B cell (primary cell): Measurements from ENCODE around the gene ATAD3B. TPM values are rescaled to one million over a fixed set of nuclear protein-coding genes. Genes with fewer than 3 reads are reported as not detected.
"Not testable (repeated sequence)": the region's sequence is repeated elsewhere in the genome, so short reads cannot be mapped to it uniquely, and the experiment has no call there.

Experiments used
- ATAC-seq: fragments of 200-7000 bp; cut with Tn5 transposase; one replicate; pipeline ENCODE4 v1.10.0; 2021; ENCODE audit warnings: low read depth, mild to moderate bottlenecking, moderate number of reproducible peaks, moderate library complexity
- CTCF ChIA-PET: fragments of 350-600 bp; sonication (Branson Sonifier 250); formaldehyde crosslinking; loops from one replicate; lab custom pipeline; 2021; ENCODE audit warnings: antibody characterized with exemption, inconsistent platforms; lab: Charles Lee
- POLR2A ChIA-PET: fragments of 350-600 bp; sonication (Branson Sonifier 250); formaldehyde crosslinking; loops from one replicate; lab custom pipeline; 2021; ENCODE audit warnings: antibody characterized with exemption; lab: Charles Lee
- DNase-seq: peaks from one replicate; pipeline ENCODE4 v3.0.0; 2013
- H2AFZ ChIP-seq: 2 replicates; pipeline ENCODE4 v1.6.1; 2012; ENCODE audit warnings: mild to moderate bottlenecking, low read depth, low read length; ENCODE audit not compliant: insufficient read depth, poor library complexity, severe bottlenecking
- H3K27ac ChIP-seq, 2 donors: 1 replicate in 1 of 2; 2 replicates in 1 of 2; pipeline ENCODE4 v1.5.1; 2012 to 2013; ENCODE audit warnings: low read length in 2 of 2, mild to moderate bottlenecking in 2 of 2, moderate library complexity in 1 of 2
- H3K27me3 ChIP-seq, 4 experiments: fragments of 200-600 bp in 1 of 4; sonication (generic) in 1 of 4; replicated peaks in 1 of 4; 1 replicate in 2 of 4; 2 replicates in 2 of 4; pipeline versions ENCODE4 v1.6.1 to v1.7.0; 2013 to 2016; ENCODE audit warnings: low read length in 3 of 4, mild to moderate bottlenecking in 2 of 4, mixed read lengths in 1 of 4, moderate library complexity in 1 of 4; ENCODE audit not compliant: insufficient read depth in 4 of 4, control insufficient read depth in 3 of 4; ENCODE audit errors: control extremely low read depth in 1 of 4
- H3K36me3 ChIP-seq, 2 experiments: replicated peaks in 1 of 2; 1 replicate in 1 of 2; 2 replicates in 1 of 2; pipeline versions ENCODE4 v1.6.1 to v1.7.1; 2013; ENCODE audit warnings: low read length in 1 of 2; ENCODE audit not compliant: insufficient read depth in 2 of 2, control insufficient read depth in 1 of 2; ENCODE audit errors: control extremely low read depth in 1 of 2, extremely low read depth in 1 of 2
- H3K4me1 ChIP-seq, 2 donors: fragments of 200-600 bp in 1 of 2; sonication (generic) in 1 of 2; 1 replicate in 1 of 2; 2 replicates in 1 of 2; pipeline versions ENCODE4 v1.5.1 to v1.6.1; 2013 to 2017; ENCODE audit warnings: low read length in 2 of 2; ENCODE audit not compliant: control insufficient read depth in 2 of 2, insufficient read depth in 2 of 2
- H3K4me2 ChIP-seq: replicated peaks from 2 replicates; pipeline ENCODE3; 2012; ENCODE audit warnings: mild to moderate bottlenecking, low read depth, low read length; ENCODE audit not compliant: poor library complexity, severe bottlenecking
- H3K4me3 ChIP-seq, 5 experiments: fragments of 200-600 bp in 1 of 5; sonication (generic) in 1 of 5; 1 replicate in 3 of 5; 2 replicates in 2 of 5; pipeline versions ENCODE4 v1.5.1 to v1.7.0; 2011 to 2016; ENCODE audit warnings: low read length in 4 of 5, mild to moderate bottlenecking in 4 of 5, low read depth in 2 of 5, control low read depth in 1 of 5, moderate library complexity in 1 of 5; ENCODE audit not compliant: insufficient read depth in 1 of 5; ENCODE audit errors: control extremely low read depth in 1 of 5, extremely low read depth in 1 of 5
- H3K79me2 ChIP-seq: fragments of 200-600 bp; sonication (generic); one replicate; pipeline ENCODE4 v1.6.0; 2016; ENCODE audit warnings: low read length; ENCODE audit not compliant: control insufficient read depth, insufficient read depth
- H3K9ac ChIP-seq: fragments of 200-600 bp; sonication (generic); 2 replicates; pipeline ENCODE4 v1.6.1; 2017; ENCODE audit warnings: mild to moderate bottlenecking, low read length, moderate library complexity
- H3K9me3 ChIP-seq, 3 donors: one replicate each; pipeline versions ENCODE4 v1.6.1 to v1.7.1; 2013; ENCODE audit warnings: low read length in 2 of 3; ENCODE audit not compliant: control insufficient read depth in 2 of 3, insufficient read depth in 1 of 3; ENCODE audit errors: control extremely low read depth in 1 of 3
- H4K20me1 ChIP-seq: 2 replicates; pipeline ENCODE4 v1.6.0; 2012; ENCODE audit warnings: mild to moderate bottlenecking, low read length; ENCODE audit not compliant: insufficient read depth, control insufficient read depth, poor library complexity, severe bottlenecking
- H3K27ac Mint-ChIP-seq: one replicate; pipeline ENCODE4 v1.8.0; 2021; ENCODE audit warnings: mixed read lengths
- H3K27me3 Mint-ChIP-seq: one replicate; pipeline ENCODE4 v1.8.0; 2021; ENCODE audit warnings: mixed read lengths
- H3K4me1 Mint-ChIP-seq: one replicate; pipeline ENCODE4 v1.8.0; 2021; ENCODE audit warnings: mixed read lengths
- H3K4me3 Mint-ChIP-seq: one replicate; pipeline ENCODE4 v1.8.0; 2021; ENCODE audit warnings: mixed read lengths
- H3K9me3 Mint-ChIP-seq: one replicate; pipeline ENCODE4 v1.8.0; 2022; ENCODE audit warnings: mixed read lengths; ENCODE audit not compliant: insufficient read depth
- EZH2 ChIP-seq: IDR thresholded peaks from 2 replicates; pipeline ENCODE4 v1.6.1; 2012; ENCODE audit warnings: borderline replicate concordance, low read depth, mild to moderate bottlenecking, moderate library complexity, low read length; ENCODE audit not compliant: insufficient read depth, poor library complexity, severe bottlenecking
- WGBS: methylation state at CpG from one replicate; pipeline ENCODE4 v1.1.5; 2013; ENCODE audit warnings: missing lambda C conversion rate; ENCODE audit not compliant: insufficient coverage; 5-methylcytosine and 5-hydroxymethylcytosine counted together
- intact Hi-C: fragments of 100-400 bp; cut with micrococcal nuclease; formaldehyde crosslinking; loops from one replicate; pipeline ENCODE4 v1.10.0; 2022
- polyA plus RNA-seq: library from polyadenylated mRNA; depleted of rRNA; stranded (reverse); fragments of >200 nt; gene quantifications from 2 replicates; pipeline ENCODE4 v1.2.3, GENCODE V29; 2012
- total RNA-seq, 2 donors: library from RNA; stranded (reverse); fragments of 120-200 nt in 1 of 2; gene quantifications; 1 replicate in 1 of 2; 2 replicates in 1 of 2; pipeline versions ENCODE4 v1.2.3 to v1.2.4, GENCODE V29; 2013 to 2022
- TF ChIP-seq, protein P1 (sequence below): fragments of 200-600 bp; IDR thresholded peaks from one replicate; pipeline ENCODE4 v1.8.0; 2022; ENCODE audit warnings: antibody characterized with exemption, mild to moderate bottlenecking

ATAD3B gene
- total and polyA plus RNA-seq, 2 donors (not counting 1 experiment from before 2014, with no cell fraction given) = 50.9 to 51.5 TPM

DNA sequence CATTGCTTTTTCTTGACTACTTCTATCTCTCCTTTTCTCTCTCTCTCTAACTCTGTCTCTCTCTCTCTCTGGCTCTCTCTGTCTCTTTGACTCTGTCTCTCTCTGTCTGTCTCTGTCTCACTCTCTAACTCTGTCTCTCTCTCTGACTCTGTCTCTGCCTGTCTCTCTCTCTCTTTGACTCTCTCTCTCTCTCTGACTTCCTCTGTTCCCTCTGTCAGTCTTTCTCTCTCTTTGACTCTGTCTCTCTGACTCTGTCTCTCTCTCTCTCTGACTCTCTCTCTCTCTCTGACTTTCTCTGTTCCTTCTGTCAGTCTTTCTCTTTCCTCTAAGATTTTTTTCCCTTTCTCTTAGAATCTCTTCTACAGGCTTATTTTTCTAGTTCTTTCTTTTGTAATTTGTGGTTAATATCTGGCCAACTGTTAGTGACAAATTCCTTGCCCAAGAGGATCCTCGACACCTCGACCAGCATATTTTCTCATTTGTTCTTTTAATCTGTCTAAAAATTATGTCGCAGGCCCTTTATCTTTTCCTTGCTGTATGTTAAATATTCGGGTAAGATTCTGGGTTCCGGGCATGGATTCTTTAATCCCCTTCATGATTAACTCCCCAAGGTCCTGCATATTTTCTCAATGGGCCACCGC, 22.3 kb upstream of the ATAD3B start, which contains the start of gene ATAD3C:
ATAD3C (plus strand) TSS at position 591 of the 641 bp plus-strand sequence. CDS start 995 bp downstream, outside the sequence.
- no peak within 1 kb of the TSS for H3K4me2 ChIP-seq
- H3K27me3 Mint-ChIP-seq = peaks cover 3% of the 10 kb centered on the region
- no peaks in the 10 kb centered on the region for H3K9me3 ChIP-seq
- no peaks in the 10 kb centered on the region for H3K9me3 Mint-ChIP-seq
- H3K27me3 ChIP-seq = no peaks in the 10 kb centered on the region
- CTCF ChIA-PET = no interaction called here
- no peaks in the 10 kb centered on the region for H3K79me2 ChIP-seq
- H3K4me3 Mint-ChIP-seq = no peak within 1 kb of the TSS
- ATAC-seq = no peak
- H3K36me3 ChIP-seq = no peaks in the 10 kb centered on the region
- no peaks in the 10 kb centered on the region for H4K20me1 ChIP-seq
- no peak within 1 kb of the TSS for H2AFZ ChIP-seq
- no peak within 1 kb of the TSS for H3K27ac ChIP-seq
- no peak for DNase-seq
- H3K9ac ChIP-seq = no peak within 1 kb of the TSS
- no peaks in the 10 kb centered on the region for H3K4me1 ChIP-seq
- no peak within 1 kb of the TSS for H3K27ac Mint-ChIP-seq
- H3K4me3 ChIP-seq = no peak within 1 kb of the TSS
- intact Hi-C loops = no loop called here
- no CpG with 5 or more reads among the region's 6 CpGs for WGBS
- H3K4me1 Mint-ChIP-seq = no peaks in the 10 kb centered on the region
- POLR2A ChIA-PET = no interaction called here
- TF ChIP-seq EZH2 = no peak
- TF ChIP-seq, protein P1, sequence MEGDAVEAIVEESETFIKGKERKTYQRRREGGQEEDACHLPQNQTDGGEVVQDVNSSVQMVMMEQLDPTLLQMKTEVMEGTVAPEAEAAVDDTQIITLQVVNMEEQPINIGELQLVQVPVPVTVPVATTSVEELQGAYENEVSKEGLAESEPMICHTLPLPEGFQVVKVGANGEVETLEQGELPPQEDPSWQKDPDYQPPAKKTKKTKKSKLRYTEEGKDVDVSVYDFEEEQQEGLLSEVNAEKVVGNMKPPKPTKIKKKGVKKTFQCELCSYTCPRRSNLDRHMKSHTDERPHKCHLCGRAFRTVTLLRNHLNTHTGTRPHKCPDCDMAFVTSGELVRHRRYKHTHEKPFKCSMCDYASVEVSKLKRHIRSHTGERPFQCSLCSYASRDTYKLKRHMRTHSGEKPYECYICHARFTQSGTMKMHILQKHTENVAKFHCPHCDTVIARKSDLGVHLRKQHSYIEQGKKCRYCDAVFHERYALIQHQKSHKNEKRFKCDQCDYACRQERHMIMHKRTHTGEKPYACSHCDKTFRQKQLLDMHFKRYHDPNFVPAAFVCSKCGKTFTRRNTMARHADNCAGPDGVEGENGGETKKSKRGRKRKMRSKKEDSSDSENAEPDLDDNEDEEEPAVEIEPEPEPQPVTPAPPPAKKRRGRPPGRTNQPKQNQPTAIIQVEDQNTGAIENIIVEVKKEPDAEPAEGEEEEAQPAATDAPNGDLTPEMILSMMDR = no peak

DNA sequence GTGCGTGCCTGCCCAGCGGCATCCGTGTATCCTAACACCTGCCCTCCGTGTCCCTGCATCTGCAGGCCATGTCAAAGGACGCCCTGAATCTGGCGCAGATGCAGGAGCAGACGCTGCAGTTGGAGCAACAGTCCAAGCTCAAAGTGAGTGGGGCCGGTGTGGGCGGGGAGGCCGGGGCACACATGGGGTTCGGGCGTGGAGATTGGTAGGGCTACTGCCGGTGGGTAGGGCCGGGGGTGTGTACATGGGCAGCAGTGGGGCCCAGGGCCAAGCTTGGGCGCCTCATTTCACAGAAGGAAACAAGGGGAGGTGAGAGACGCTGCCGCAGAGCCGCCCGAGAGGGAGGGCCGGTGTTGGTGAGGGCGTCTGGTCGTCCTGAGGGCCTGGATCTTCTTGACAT, 20.9 kb upstream of the ATAD3B start:
- H3K4me1 ChIP-seq, H3K9me3 ChIP-seq, H3K4me3 ChIP-seq, H3K9me3 Mint-ChIP-seq, DNase-seq, H3K36me3 ChIP-seq, H3K27me3 ChIP-seq, H3K27me3 Mint-ChIP-seq, H3K4me1 Mint-ChIP-seq, H3K79me2 ChIP-seq, H2AFZ ChIP-seq, intact Hi-C loops, H3K27ac ChIP-seq, H3K27ac Mint-ChIP-seq, H3K4me2 ChIP-seq, CTCF ChIA-PET, H3K9ac ChIP-seq, ATAC-seq, H4K20me1 ChIP-seq, H3K4me3 Mint-ChIP-seq: not testable (repeated sequence)
- 88% methylated on average over 21 of the region's 22 CpGs for WGBS
- POLR2A ChIA-PET = interaction anchor here (0.7 kb wide), 1 partner anchor 43 kb away, joined by 3 read pairs; no protein-coding TSS in a partner anchor
